Peyer's patch (tissue), 4 donors: ENCODE measurements around the gene PGAP3. TPM values are rescaled to one million over a fixed set of nuclear protein-coding genes. Genes with fewer than 3 reads are reported as not detected.
A peak's percentile ranks its signal among the peaks of the same experiment; 100 is the strongest.

Source experiments
- DNase-seq, 3 donors: peaks; one replicate each; pipeline ENCODE4 v3.0.0-alpha.2; 2017 to 2019
- H3K27ac ChIP-seq, 4 donors: fragments of 200-600 bp; sonication (generic); one replicate each; pipeline ENCODE4 v1.5.1; 2016 to 2019
- H3K27me3 ChIP-seq, 2 donors: fragments of 200-600 bp; sonication (generic); one replicate each; pipeline ENCODE4 v1.5.1; 2019
- H3K36me3 ChIP-seq, 3 donors: fragments of 200-600 bp; sonication (generic); one replicate each; pipeline ENCODE4 v1.5.1; 2016 to 2019
- H3K4me1 ChIP-seq, 4 donors: fragments of 200-600 bp; sonication (generic); one replicate each; pipeline ENCODE4 v1.5.1; 2016 to 2019
- H3K4me3 ChIP-seq, 4 donors: fragments of 200-600 bp; sonication (generic); 1 replicate in 3 of 4; 2 replicates in 1 of 4; pipeline ENCODE4 v1.5.1; 2016 to 2019; ENCODE audit warnings: mild to moderate bottlenecking in 1 of 4
- H3K9me3 ChIP-seq, 4 donors: fragments of 200-600 bp; sonication (generic); one replicate each; pipeline ENCODE4 v1.5.1; 2016 to 2019; ENCODE audit warnings: mild to moderate bottlenecking in 1 of 4
- CTCF ChIP-seq, 6 experiments: fragments of 450-650 bp in 4 of 6; fragments of 200-600 bp in 2 of 6; sonication (generic) in 1 of 6; IDR thresholded peaks; one replicate each; pipeline ENCODE4 v1.5.1; 2017 to 2019; ENCODE audit warnings: antibody characterized with exemption in 6 of 6, mild to moderate bottlenecking in 3 of 6, moderate library complexity in 1 of 6
- POLR2A ChIP-seq, 2 donors: fragments of 450-650 bp; IDR thresholded peaks; one replicate each; pipeline ENCODE4 v1.5.1; 2017; ENCODE audit warnings: antibody characterized with exemption in 2 of 2, mild to moderate bottlenecking in 2 of 2, moderate library complexity in 2 of 2
- total RNA-seq, 4 donors: library from RNA; depleted of rRNA; stranded (reverse); fragments of >200 nt; gene quantifications; one replicate each; pipeline ENCODE4 v1.1.0, GENCODE V29; 2016

Gene PGAP3
- total RNA-seq, 4 donors from 2014 or later: 15.7 to 72.3 (median 65.1) TPM

- peaks cover 5 to 74% (median 18%) of the 10 kb centered on the region in 4 donors for H3K4me1 ChIP-seq
- TF ChIP-seq CTCF (IDR thresholded peaks at IDR 0.05) (no peak), POLR2A (IDR thresholded peaks at IDR 0.05) (no peak)
- peak overlapping the region; percentile 86 to 95 (median 92) for H3K27ac ChIP-seq
- no peaks in the 10 kb centered on the region for H3K36me3 ChIP-seq
- H3K27me3 ChIP-seq: no peaks in the 10 kb centered on the region
- H3K4me3 ChIP-seq: peak overlapping the region; percentile 82 to 89 (median 84)
- DNase-seq: no peak
- no peaks in the 10 kb centered on the region for H3K9me3 ChIP-seq
These were observed 51.3 kb downstream of the PGAP3 start for GRCh38 chr17:39636587-39636926.

GRCh38 chr17:39635614-39636176 lies 52.2 kb downstream of the PGAP3 start:
- Histone ChIP-seq H3K9me3 (no peaks in the 10 kb centered on the region), H3K27ac (peak overlapping the region in 1 of 4 donors; percentile 95), H3K27me3 (no peaks in the 10 kb centered on the region), H3K4me1 (peaks cover 5 to 66% (median 18%) of the 10 kb centered on the region in 4 donors), H3K4me3 (no peak overlapping the region), H3K36me3 (no peaks in the 10 kb centered on the region)
- no peak for TF ChIP-seq POLR2A (IDR thresholded peaks at IDR 0.05)
- no peak for TF ChIP-seq CTCF (IDR thresholded peaks at IDR 0.05)
- DNase-seq: no peak

GRCh38 chr17:39634384-39634871 lies 53.4 kb downstream of the PGAP3 start:
- peaks cover 9 to 53% (median 18%) of the 10 kb centered on the region in 4 donors for H3K4me1 ChIP-seq

GRCh38 chr17:39633570-39634183 lies 54.2 kb downstream of the PGAP3 start:
- Histone ChIP-seq H3K9me3 (no peaks in the 10 kb centered on the region), H3K27me3 (no peaks in the 10 kb centered on the region), H3K4me1 (peaks cover 9 to 47% (median 18%) of the 10 kb centered on the region in 4 donors), H3K27ac (peak overlapping the region in 3 of 4 donors; percentile 60 to 97 (median 91)), H3K36me3 (no peaks in the 10 kb centered on the region), H3K4me3 (no peak overlapping the region)
- TF ChIP-seq POLR2A (IDR thresholded peaks at IDR 0.05) (no peak), CTCF (IDR thresholded peaks at IDR 0.05) (no peak)
- no peak for DNase-seq

More at GRCh38 chr17:39634384-39634871, 53.4 kb downstream of the PGAP3 start:
- H3K27ac ChIP-seq: peak overlapping the region in 2 of 4 donors; percentile 91 to 97
- no peaks in the 10 kb centered on the region for H3K36me3 ChIP-seq
- H3K27me3 ChIP-seq: no peaks in the 10 kb centered on the region
- no peak overlapping the region for H3K4me3 ChIP-seq
- DNase-seq: no peak
- no peaks in the 10 kb centered on the region for H3K9me3 ChIP-seq
- TF ChIP-seq POLR2A (IDR thresholded peaks at IDR 0.05) (no peak), CTCF (IDR thresholded peaks at IDR 0.05) (peak; percentile 68 to 86 (median 80))

- H3K27me3 ChIP-seq: no peaks in the 10 kb centered on the region
- TF ChIP-seq CTCF (IDR thresholded peaks at IDR 0.05): peak in 3 of 6 experiments; percentile 25 to 28 (median 26)
- TF ChIP-seq POLR2A (IDR thresholded peaks at IDR 0.05): peak; percentile 45 to 73
These were observed 55.5 kb downstream of the PGAP3 start for GRCh38 chr17:39632153-39632941.

More at GRCh38 chr17:39632153-39632941, 55.5 kb downstream of the PGAP3 start:
- no peaks in the 10 kb centered on the region for H3K36me3 ChIP-seq
- no peaks in the 10 kb centered on the region for H3K9me3 ChIP-seq
- H3K4me3 ChIP-seq: peak overlapping the region in 2 of 4 donors; percentile 9 to 34
- H3K4me1 ChIP-seq: peaks cover 9 to 39% (median 9%) of the 10 kb centered on the region in 4 donors
- H3K27ac ChIP-seq: peak overlapping the region in 3 of 4 donors; percentile 82 to 97 (median 91)
- peak in 2 of 3 donors; percentile 92 for DNase-seq
